ENCODE data around the gene SH3PXD2A.

Gene SH3PXD2A

DNA sequence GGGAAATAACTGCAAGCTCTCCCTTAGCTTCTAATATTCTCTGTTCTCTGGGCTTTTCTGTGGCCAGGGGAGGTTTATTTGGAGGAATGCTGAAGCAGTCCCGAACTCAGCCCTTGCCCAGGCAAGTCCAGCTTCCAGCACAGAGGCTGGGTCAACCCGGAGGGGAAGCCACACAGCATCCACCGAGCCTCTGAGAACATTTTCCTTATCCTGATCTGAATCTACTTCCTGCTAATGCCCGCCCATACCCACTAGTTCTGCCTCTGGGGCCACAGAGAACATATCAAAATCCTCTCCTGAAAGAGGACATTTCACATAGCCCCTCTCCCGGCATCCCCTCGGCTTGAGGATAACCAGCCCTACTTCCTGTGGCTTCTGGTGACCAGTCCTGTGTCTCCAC, 31.1 kb downstream of the SH3PXD2A start:
- Histone ChIP-seq H3K4me1 (peaks cover 6 to 32% (median 24%) of the 10 kb centered on the region in 4 donors), H3K4me3 (no peak overlapping the region), H3K9me3 (no peaks in the 10 kb centered on the region), H3K36me3 (no peaks in the 10 kb centered on the region), H3K27me3 (no peaks in the 10 kb centered on the region), H3K27ac (no peak overlapping the region)
- DNase-seq, result no peak
- intact Hi-C loops (cut with DNase I; ENCODE audit: low total_unique reads), result no loop called here
- TF ChIP-seq, protein P1, sequence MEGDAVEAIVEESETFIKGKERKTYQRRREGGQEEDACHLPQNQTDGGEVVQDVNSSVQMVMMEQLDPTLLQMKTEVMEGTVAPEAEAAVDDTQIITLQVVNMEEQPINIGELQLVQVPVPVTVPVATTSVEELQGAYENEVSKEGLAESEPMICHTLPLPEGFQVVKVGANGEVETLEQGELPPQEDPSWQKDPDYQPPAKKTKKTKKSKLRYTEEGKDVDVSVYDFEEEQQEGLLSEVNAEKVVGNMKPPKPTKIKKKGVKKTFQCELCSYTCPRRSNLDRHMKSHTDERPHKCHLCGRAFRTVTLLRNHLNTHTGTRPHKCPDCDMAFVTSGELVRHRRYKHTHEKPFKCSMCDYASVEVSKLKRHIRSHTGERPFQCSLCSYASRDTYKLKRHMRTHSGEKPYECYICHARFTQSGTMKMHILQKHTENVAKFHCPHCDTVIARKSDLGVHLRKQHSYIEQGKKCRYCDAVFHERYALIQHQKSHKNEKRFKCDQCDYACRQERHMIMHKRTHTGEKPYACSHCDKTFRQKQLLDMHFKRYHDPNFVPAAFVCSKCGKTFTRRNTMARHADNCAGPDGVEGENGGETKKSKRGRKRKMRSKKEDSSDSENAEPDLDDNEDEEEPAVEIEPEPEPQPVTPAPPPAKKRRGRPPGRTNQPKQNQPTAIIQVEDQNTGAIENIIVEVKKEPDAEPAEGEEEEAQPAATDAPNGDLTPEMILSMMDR (IDR thresholded peaks at IDR 0.05), result no peak

DNA sequence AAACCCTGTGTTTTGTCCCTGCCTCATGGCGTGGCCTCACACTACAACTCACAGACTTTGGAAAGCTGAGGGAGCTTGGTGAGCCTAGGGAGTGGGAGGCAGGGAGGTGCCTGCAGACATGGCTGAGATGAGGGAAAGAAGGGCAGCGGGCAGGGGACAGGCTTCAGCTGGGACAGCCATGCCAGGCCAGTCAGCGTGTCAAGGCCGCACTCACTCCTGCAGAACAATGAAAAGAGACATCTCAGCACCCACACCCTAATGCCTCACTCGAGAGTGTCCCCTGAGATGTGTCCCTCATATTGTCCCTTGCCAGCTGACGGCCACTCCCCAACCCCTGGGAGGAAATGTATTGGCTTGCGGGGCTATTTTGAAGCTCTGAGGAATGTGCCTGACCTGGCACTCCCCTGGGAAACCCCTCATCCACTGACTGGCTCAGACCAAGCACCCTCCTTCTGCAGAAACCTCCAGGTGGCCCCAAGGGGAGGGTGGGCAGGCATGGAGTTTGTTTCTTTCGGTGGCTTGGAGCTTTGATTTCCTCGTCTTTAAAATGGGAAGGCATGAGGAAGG, 31.6 kb downstream of the SH3PXD2A start:
- TF ChIP-seq, protein P1 (IDR thresholded peaks at IDR 0.05), result no peak
- Histone ChIP-seq H3K27me3 (no peaks in the 10 kb centered on the region), H3K9me3 (no peaks in the 10 kb centered on the region), H3K4me3 (no peak overlapping the region), H3K36me3 (no peaks in the 10 kb centered on the region), H3K27ac (no peak overlapping the region), H3K4me1 (peaks cover 6 to 37% (median 28%) of the 10 kb centered on the region in 4 donors)
- DNase-seq, result no peak
- intact Hi-C loops (cut with DNase I; ENCODE audit: low total_unique reads), result no loop called here

DNA sequence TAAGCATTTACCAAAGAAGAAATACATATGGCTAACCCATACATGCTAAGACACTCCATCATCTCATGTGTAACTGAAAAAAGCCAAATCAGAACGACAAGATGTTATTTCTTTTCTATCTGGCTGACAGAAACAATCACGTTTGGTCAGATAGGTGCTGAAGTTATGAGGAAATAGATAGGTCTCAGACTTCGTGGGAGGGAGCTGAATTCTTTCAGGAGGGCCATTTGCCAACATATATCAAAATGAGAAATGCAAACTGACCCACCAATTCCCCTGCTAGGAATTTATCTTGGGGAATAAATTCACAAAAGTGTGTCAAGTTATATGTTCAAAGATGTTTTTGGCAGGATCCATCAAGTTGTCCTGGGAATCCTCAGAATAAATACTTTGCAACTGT, 32.6 kb downstream of the SH3PXD2A start:
- TF ChIP-seq, protein P1 (IDR thresholded peaks at IDR 0.05), result no peak
- no peak overlapping the region for H3K27ac ChIP-seq
- H3K36me3 ChIP-seq, result no peaks in the 10 kb centered on the region
- H3K27me3 ChIP-seq, result no peaks in the 10 kb centered on the region
- intact Hi-C loops (cut with DNase I; ENCODE audit: low total_unique reads), result no loop called here
- H3K4me3 ChIP-seq, result no peak overlapping the region
- peaks cover 6 to 41% (median 28%) of the 10 kb centered on the region in 4 donors for H3K4me1 ChIP-seq
- no peaks in the 10 kb centered on the region for H3K9me3 ChIP-seq
- DNase-seq, result no peak

DNA sequence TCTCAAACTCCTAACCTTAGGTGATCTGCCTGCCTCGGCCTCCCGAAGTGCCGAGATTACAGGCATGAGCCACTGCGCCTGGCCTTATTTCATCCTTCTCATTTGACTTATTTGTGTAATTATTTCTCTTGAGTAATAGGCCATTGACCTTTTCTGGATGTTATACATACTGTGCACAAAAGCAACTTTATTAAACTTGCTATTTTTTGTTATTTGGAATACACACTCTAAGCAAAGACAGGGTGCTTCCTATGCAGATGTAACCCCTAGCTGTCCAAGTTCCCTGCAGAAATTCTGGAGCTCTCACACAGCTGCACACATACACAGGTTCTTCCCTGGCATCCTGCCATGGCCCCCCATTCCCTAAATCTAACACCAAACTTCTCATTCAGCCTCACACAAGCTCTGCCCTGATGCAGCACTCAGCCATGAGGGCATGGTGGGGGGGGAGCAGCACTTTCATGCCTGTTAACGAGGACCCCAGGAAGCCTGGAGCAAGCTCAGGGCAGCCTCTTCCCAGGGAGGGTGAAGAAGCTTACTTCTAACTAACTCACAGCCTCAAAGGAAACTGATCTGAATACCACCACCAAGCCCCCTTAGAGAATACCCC, 33.2 kb downstream of the SH3PXD2A start:
- Histone ChIP-seq H3K36me3 (no peaks in the 10 kb centered on the region), H3K27me3 (no peaks in the 10 kb centered on the region), H3K27ac (no peak overlapping the region), H3K9me3 (no peaks in the 10 kb centered on the region), H3K4me1 (peaks cover 6 to 44% (median 28%) of the 10 kb centered on the region in 4 donors), H3K4me3 (no peak overlapping the region)
- TF ChIP-seq, protein P1 (IDR thresholded peaks at IDR 0.05), result no peak
- intact Hi-C loops (cut with DNase I; ENCODE audit: low total_unique reads), result no loop called here
- DNase-seq, result no peak

DNA sequence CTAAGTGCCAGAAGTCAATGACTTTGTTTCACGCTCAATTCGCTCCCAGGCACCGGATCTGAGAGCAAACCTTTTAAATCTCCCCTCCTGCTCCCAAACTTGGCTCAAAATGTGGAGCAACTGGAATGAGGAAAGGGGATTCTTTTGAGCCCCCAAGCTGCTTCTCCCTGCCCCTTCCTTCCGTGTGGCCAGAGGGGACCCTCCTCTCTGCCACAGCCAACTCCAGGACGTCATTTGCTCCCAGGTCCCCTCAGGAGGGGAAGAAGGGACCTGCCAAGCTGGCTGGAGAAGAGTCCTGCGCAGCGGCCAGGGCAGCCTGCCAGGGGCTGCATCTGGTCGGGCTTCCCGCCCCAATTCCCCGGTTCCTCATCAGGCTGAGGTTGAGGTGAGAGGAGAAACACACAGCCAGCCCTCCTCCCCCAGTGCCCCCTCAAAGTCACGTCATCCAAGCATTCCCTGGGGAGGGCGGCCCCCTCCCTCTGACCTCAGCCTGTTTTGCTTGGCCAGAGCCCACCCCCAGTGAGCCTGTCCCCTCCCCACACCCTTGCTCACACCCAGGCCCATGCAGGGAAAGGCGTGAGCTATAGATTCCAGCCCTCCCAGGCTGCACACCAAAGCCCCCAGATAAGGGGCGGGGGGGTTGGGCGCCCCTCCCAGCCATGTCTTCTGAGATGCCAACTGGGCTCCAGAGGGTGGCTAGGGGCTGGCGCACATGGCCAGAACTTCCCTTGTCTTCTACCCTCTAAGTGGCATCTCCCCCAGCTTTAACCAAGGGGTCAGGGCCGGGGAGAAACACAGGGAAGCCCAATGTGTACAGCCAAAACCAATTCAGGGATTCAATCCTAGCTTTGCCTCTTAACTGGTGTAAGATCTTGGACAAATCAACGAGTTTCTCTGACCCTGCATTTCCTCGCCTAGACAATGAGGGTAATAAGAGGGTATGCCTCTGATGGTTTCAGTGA, 35.0 kb downstream of the SH3PXD2A start:
- peaks cover 6 to 53% (median 28%) of the 10 kb centered on the region in 4 donors for H3K4me1 ChIP-seq
- intact Hi-C loops (cut with DNase I; ENCODE audit: low total_unique reads), result no loop called here
- peak overlapping the region; percentile 8 to 40 for H3K4me3 ChIP-seq
- H3K27ac ChIP-seq, result peak overlapping the region; percentile 67 to 74
- no peaks in the 10 kb centered on the region for H3K27me3 ChIP-seq
- no peaks in the 10 kb centered on the region for H3K36me3 ChIP-seq
- TF ChIP-seq, protein P1 (IDR thresholded peaks at IDR 0.05), result no peak
- no peaks in the 10 kb centered on the region for H3K9me3 ChIP-seq
- DNase-seq, result peak; percentile 72 to 91

Data from tibial artery (tissue), 4 donors.